Tibial nerve (tissue), 3 donors: Measurements from ENCODE around the gene PKD2.

Source experiments
- CTCF ChIP-seq, 5 experiments: fragments of 200-600 bp in 3 of 5; fragments of 450-650 bp in 2 of 5; sonication (generic) in 3 of 5; IDR thresholded peaks; one replicate each; pipeline ENCODE4 v1.5.1; 2016 to 2019; ENCODE audit warnings: antibody characterized with exemption in 5 of 5, mild to moderate bottlenecking in 3 of 5, moderate library complexity in 2 of 5
- POLR2A ChIP-seq, 2 donors: fragments of 450-650 bp; IDR thresholded peaks; one replicate each; pipeline ENCODE4 v1.6.1; 2017; ENCODE audit warnings: antibody characterized with exemption in 2 of 2, mild to moderate bottlenecking in 2 of 2, moderate library complexity in 2 of 2

- TF ChIP-seq CTCF (IDR thresholded peaks at IDR 0.05) = no peak
- no peak for TF ChIP-seq POLR2A (IDR thresholded peaks at IDR 0.05)
Observed at GRCh38 chr4:88060431-88060830, 53.0 kb downstream of the PKD2 start.
